ENCODE data around the gene CCL14.

DNA sequence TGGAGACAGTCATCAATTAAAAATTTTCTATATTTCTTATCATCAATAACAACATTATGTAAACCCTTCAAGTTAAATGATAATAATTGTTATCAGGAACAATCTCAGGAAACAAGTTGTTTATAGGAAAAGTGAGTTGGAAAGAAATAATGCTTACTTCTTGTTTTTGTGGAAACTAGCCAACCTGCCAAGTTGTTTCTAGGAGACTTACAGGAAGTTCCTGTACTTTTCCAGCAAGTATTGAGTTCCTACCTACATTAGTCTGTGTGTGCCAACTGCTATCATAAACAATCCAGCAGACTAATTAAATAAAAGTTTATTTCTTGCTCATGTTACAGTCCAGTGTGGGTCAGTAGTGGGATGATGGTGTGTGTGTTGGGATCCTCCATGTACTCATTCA, 1.6 kb upstream of the CCL14 start:
- TF ChIP-seq, protein P1, sequence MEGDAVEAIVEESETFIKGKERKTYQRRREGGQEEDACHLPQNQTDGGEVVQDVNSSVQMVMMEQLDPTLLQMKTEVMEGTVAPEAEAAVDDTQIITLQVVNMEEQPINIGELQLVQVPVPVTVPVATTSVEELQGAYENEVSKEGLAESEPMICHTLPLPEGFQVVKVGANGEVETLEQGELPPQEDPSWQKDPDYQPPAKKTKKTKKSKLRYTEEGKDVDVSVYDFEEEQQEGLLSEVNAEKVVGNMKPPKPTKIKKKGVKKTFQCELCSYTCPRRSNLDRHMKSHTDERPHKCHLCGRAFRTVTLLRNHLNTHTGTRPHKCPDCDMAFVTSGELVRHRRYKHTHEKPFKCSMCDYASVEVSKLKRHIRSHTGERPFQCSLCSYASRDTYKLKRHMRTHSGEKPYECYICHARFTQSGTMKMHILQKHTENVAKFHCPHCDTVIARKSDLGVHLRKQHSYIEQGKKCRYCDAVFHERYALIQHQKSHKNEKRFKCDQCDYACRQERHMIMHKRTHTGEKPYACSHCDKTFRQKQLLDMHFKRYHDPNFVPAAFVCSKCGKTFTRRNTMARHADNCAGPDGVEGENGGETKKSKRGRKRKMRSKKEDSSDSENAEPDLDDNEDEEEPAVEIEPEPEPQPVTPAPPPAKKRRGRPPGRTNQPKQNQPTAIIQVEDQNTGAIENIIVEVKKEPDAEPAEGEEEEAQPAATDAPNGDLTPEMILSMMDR (IDR thresholded peaks at IDR 0.05; ENCODE audit: low read depth, low read length, missing input control): no peak
- TF ChIP-seq RXRA (IDR thresholded peaks at IDR 0.05): no peak
- TF ChIP-seq HNF4G (IDR thresholded peaks at IDR 0.05): no peak
- TF ChIP-seq SP1 (IDR thresholded peaks at IDR 0.05): no peak
- TF ChIP-seq, protein P2, sequence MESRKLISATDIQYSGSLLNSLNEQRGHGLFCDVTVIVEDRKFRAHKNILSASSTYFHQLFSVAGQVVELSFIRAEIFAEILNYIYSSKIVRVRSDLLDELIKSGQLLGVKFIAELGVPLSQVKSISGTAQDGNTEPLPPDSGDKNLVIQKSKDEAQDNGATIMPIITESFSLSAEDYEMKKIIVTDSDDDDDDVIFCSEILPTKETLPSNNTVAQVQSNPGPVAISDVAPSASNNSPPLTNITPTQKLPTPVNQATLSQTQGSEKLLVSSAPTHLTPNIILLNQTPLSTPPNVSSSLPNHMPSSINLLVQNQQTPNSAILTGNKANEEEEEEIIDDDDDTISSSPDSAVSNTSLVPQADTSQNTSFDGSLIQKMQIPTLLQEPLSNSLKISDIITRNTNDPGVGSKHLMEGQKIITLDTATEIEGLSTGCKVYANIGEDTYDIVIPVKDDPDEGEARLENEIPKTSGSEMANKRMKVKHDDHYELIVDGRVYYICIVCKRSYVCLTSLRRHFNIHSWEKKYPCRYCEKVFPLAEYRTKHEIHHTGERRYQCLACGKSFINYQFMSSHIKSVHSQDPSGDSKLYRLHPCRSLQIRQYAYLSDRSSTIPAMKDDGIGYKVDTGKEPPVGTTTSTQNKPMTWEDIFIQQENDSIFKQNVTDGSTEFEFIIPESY (IDR thresholded peaks at IDR 0.05): no peak
- TF ChIP-seq YY1 (IDR thresholded peaks at IDR 0.05): no peak
- TF ChIP-seq, protein P3, sequence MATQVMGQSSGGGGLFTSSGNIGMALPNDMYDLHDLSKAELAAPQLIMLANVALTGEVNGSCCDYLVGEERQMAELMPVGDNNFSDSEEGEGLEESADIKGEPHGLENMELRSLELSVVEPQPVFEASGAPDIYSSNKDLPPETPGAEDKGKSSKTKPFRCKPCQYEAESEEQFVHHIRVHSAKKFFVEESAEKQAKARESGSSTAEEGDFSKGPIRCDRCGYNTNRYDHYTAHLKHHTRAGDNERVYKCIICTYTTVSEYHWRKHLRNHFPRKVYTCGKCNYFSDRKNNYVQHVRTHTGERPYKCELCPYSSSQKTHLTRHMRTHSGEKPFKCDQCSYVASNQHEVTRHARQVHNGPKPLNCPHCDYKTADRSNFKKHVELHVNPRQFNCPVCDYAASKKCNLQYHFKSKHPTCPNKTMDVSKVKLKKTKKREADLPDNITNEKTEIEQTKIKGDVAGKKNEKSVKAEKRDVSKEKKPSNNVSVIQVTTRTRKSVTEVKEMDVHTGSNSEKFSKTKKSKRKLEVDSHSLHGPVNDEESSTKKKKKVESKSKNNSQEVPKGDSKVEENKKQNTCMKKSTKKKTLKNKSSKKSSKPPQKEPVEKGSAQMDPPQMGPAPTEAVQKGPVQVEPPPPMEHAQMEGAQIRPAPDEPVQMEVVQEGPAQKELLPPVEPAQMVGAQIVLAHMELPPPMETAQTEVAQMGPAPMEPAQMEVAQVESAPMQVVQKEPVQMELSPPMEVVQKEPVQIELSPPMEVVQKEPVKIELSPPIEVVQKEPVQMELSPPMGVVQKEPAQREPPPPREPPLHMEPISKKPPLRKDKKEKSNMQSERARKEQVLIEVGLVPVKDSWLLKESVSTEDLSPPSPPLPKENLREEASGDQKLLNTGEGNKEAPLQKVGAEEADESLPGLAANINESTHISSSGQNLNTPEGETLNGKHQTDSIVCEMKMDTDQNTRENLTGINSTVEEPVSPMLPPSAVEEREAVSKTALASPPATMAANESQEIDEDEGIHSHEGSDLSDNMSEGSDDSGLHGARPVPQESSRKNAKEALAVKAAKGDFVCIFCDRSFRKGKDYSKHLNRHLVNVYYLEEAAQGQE (IDR thresholded peaks at IDR 0.05): no peak
- no peak for TF ChIP-seq HNF4A (conservative IDR thresholded peaks at IDR 0.05)
- TF ChIP-seq, protein P4, sequence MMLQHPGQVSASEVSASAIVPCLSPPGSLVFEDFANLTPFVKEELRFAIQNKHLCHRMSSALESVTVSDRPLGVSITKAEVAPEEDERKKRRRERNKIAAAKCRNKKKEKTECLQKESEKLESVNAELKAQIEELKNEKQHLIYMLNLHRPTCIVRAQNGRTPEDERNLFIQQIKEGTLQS (IDR thresholded peaks at IDR 0.05): no peak
- TF ChIP-seq, protein P5, sequence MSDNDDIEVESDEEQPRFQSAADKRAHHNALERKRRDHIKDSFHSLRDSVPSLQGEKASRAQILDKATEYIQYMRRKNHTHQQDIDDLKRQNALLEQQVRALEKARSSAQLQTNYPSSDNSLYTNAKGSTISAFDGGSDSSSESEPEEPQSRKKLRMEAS (IDR thresholded peaks at IDR 0.05): no peak
- no peak for TF ChIP-seq GABPA (IDR thresholded peaks at IDR 0.05 in 1 of 2, conservative IDR thresholded peaks at IDR 0.05 in 1 of 2)

Data from liver (tissue), 3 donors.